H1 (cell line): ENCODE results near the gene WNT2. TPM values are rescaled to one million over a fixed set of nuclear protein-coding genes. Genes with fewer than 3 reads are reported as not detected.

Experiments used
- CTCF ChIA-PET: fragments of 300-600 bp; sonication (Branson Sonifier 250); formaldehyde crosslinking; loops from one replicate; lab custom pipeline; 2021; ENCODE audit not compliant: partially characterized antibody; lab: Charles Lee
- POLR2A ChIA-PET: fragments of 300-600 bp; sonication (Branson Sonifier 250); formaldehyde crosslinking; loops from one replicate; lab custom pipeline; 2021; ENCODE audit warnings: inconsistent platforms; ENCODE audit not compliant: partially characterized antibody; lab: Charles Lee
- DNase-seq, 2 experiments: peaks; one replicate each; pipeline versions ENCODE4 v3.0.0 to v3.0.0-alpha.2; 2010 to 2022; ENCODE audit warnings: low spot score in 2 of 2, low read depth in 1 of 2, mixed read lengths in 1 of 2
- FAIRE-seq: peaks from 2 replicates; lab custom pipeline; 2011; peaks lifted over from hg19 to GRCh38; lab: Jason Lieb, UNC
- H2AFZ ChIP-seq: 2 replicates; pipeline ENCODE4 v1.8.1; 2012; ENCODE audit warnings: low read length, inconsistent platforms
- H2AK5ac ChIP-seq: 2 replicates; pipeline ENCODE4 v1.6.1; 2013; ENCODE audit warnings: low read depth, low read length
- H2BK120ac ChIP-seq: replicated peaks from 2 replicates; pipeline ENCODE3; 2013; ENCODE audit warnings: low read depth, low read length, inconsistent platforms
- H2BK12ac ChIP-seq: 2 replicates; pipeline ENCODE4 v1.6.1; 2013; ENCODE audit warnings: low read depth, low read length
- H2BK15ac ChIP-seq: 2 replicates; pipeline ENCODE4 v1.6.1; 2013; ENCODE audit warnings: low read length
- H2BK20ac ChIP-seq: 2 replicates; pipeline ENCODE4 v1.6.1; 2013; ENCODE audit warnings: low read length
- H2BK5ac ChIP-seq: 2 replicates; pipeline ENCODE4 v1.6.1; 2013; ENCODE audit warnings: low read depth, low read length
- H3K14ac ChIP-seq: 2 replicates; pipeline ENCODE4 v1.6.1; 2013; ENCODE audit warnings: inconsistent platforms; ENCODE audit not compliant: insufficient read length
- H3K18ac ChIP-seq: 2 replicates; pipeline ENCODE4 v1.6.1; 2013; ENCODE audit warnings: low read length; ENCODE audit errors: extremely low read depth
- H3K23ac ChIP-seq: 2 replicates; pipeline ENCODE4 v1.6.1; 2013; ENCODE audit warnings: inconsistent platforms; ENCODE audit not compliant: insufficient read length
- H3K23me2 ChIP-seq: 2 replicates; pipeline ENCODE4 v1.6.1; 2013; ENCODE audit warnings: low read depth, low read length
- H3K27ac ChIP-seq: 2 replicates; pipeline ENCODE4 v1.6.1; 2011; ENCODE audit warnings: low read depth, low read length, inconsistent platforms
- H3K27me3 ChIP-seq, 4 experiments: replicated peaks in 1 of 4; 1 replicate in 1 of 4; 2 replicates in 3 of 4; pipeline versions ENCODE4 v1.6.1 to v1.8.1; 2011 to 2013; ENCODE audit warnings: low read length in 3 of 4, mild to moderate bottlenecking in 3 of 4, inconsistent platforms in 2 of 4, mixed read lengths in 2 of 4, moderate library complexity in 1 of 4; ENCODE audit not compliant: control insufficient read depth in 3 of 4, insufficient read depth in 3 of 4; ENCODE audit errors: extremely low read depth in 1 of 4
- H3K36me3 ChIP-seq, 4 experiments: 2 replicates each; pipeline versions ENCODE4 v1.6.1 to v1.8.1; 2011 to 2013; ENCODE audit warnings: mild to moderate bottlenecking in 4 of 4, low read length in 3 of 4, moderate library complexity in 2 of 4, control low read depth in 1 of 4, inconsistent platforms in 1 of 4; ENCODE audit not compliant: insufficient read depth in 4 of 4, control insufficient read depth in 2 of 4
- H3K4ac ChIP-seq: replicated peaks from 2 replicates; pipeline ENCODE3; 2013; ENCODE audit warnings: low read length, low read depth, mixed read lengths, inconsistent platforms; ENCODE audit not compliant: insufficient read length
- H3K4me1 ChIP-seq, 4 experiments: replicated peaks in 1 of 4; 1 replicate in 1 of 4; 2 replicates in 3 of 4; pipeline versions ENCODE4 v1.6.1 to v1.8.1; 2011 to 2013; ENCODE audit warnings: low read length in 3 of 4, inconsistent platforms in 2 of 4, mixed read lengths in 1 of 4; ENCODE audit not compliant: insufficient read depth in 4 of 4, control insufficient read depth in 3 of 4
- H3K4me2 ChIP-seq, 2 experiments: 2 replicates each; pipeline versions ENCODE4 v1.6.1 to v1.8.1; 2011 to 2013; ENCODE audit warnings: low read depth in 2 of 2, low read length in 2 of 2, control low read depth in 1 of 2, inconsistent platforms in 1 of 2, mild to moderate bottlenecking in 1 of 2; ENCODE audit not compliant: insufficient read depth in 1 of 2
- H3K4me3 ChIP-seq, 4 experiments: fragments of 200-600, 300-600 bp in 1 of 4; sonication (generic), shearing (Covaris generic), sonication (Bioruptor Twin) in 1 of 4; 2 replicates each; pipeline versions ENCODE4 v1.5.1 to v1.8.1; 2011 to 2016; ENCODE audit warnings: low read length in 4 of 4, low read depth in 3 of 4, control low read depth in 2 of 4, inconsistent platforms in 2 of 4, mild to moderate bottlenecking in 2 of 4, mixed read lengths in 1 of 4, moderate library complexity in 1 of 4; ENCODE audit not compliant: insufficient read depth in 2 of 4; ENCODE audit errors: extremely low read depth in 1 of 4
- H3K56ac ChIP-seq: replicated peaks from 2 replicates; pipeline ENCODE3; 2013; ENCODE audit warnings: low read depth, mild to moderate bottlenecking, mixed read lengths, low read length, inconsistent platforms; ENCODE audit not compliant: insufficient read length
- H3K79me1 ChIP-seq: 2 replicates; pipeline ENCODE4 v1.6.1; 2013; ENCODE audit warnings: low read depth, low read length, control low read depth
- H3K79me2 ChIP-seq, 2 experiments: 2 replicates each; pipeline versions ENCODE4 v1.6.1 to v1.8.1; 2012 to 2013; ENCODE audit warnings: low read length in 2 of 2, mild to moderate bottlenecking in 2 of 2, inconsistent platforms in 1 of 2; ENCODE audit not compliant: insufficient read depth in 2 of 2, control insufficient read depth in 1 of 2
- H3K9ac ChIP-seq, 4 experiments: replicated peaks in 1 of 4; 1 replicate in 1 of 4; 2 replicates in 3 of 4; pipeline versions ENCODE4 v1.6.1 to v1.8.1; 2011 to 2013; ENCODE audit warnings: low read depth in 3 of 4, low read length in 3 of 4, control low read depth in 2 of 4, mild to moderate bottlenecking in 2 of 4, moderate library complexity in 2 of 4, inconsistent platforms in 1 of 4; ENCODE audit errors: extremely low read depth in 1 of 4
- H3K9me3 ChIP-seq, 2 experiments: 2 replicates each; pipeline versions ENCODE4 v1.6.1 to v1.8.1; 2012 to 2013; ENCODE audit warnings: mild to moderate bottlenecking in 2 of 2, moderate library complexity in 2 of 2, control low read depth in 1 of 2, inconsistent platforms in 1 of 2, low read depth in 1 of 2, low read length in 1 of 2, mixed read lengths in 1 of 2; ENCODE audit not compliant: insufficient read depth in 2 of 2
- H4K20me1 ChIP-seq, 2 experiments: replicated peaks in 1 of 2; 2 replicates each; pipeline versions ENCODE3 to v1.8.1; 2011 to 2013; ENCODE audit warnings: inconsistent platforms in 2 of 2, low read length in 2 of 2, mild to moderate bottlenecking in 1 of 2; ENCODE audit not compliant: insufficient read depth in 2 of 2, control insufficient read depth in 1 of 2
- H4K5ac ChIP-seq: 2 replicates; pipeline ENCODE4 v1.6.1; 2013; ENCODE audit warnings: low read length, low read depth, mixed read lengths, inconsistent platforms; ENCODE audit not compliant: insufficient read length
- H4K8ac ChIP-seq: 2 replicates; pipeline ENCODE4 v1.8.0; 2013; ENCODE audit warnings: mild to moderate bottlenecking, moderate library complexity, low read length, inconsistent platforms; ENCODE audit not compliant: insufficient read depth; ENCODE audit errors: extremely low read depth
- H4K91ac ChIP-seq: replicated peaks from 2 replicates; pipeline ENCODE3; 2013; ENCODE audit warnings: low read length, mixed read lengths, inconsistent platforms; ENCODE audit not compliant: insufficient read length
- BACH1 ChIP-seq: IDR thresholded peaks from 2 replicates; pipeline ENCODE4 v1.6.1; 2012; ENCODE audit warnings: low read length, improper control_type of control experiment
- CHD2 ChIP-seq: IDR thresholded peaks from 2 replicates; pipeline ENCODE4 v1.6.1; 2012; ENCODE audit warnings: low read length, improper control_type of control experiment
- E2F6 ChIP-seq: IDR thresholded peaks from 2 replicates; pipeline ENCODE4 v1.6.1; 2012; ENCODE audit warnings: inconsistent platforms
- EZH2 ChIP-seq: fragments of 200-600 bp; sonication (generic); IDR thresholded peaks from 2 replicates; pipeline ENCODE4 v1.7.1; 2012; ENCODE audit warnings: low read depth, mild to moderate bottlenecking, moderate library complexity, low read length, inconsistent platforms; ENCODE audit not compliant: severe bottlenecking
- GTF2F1 ChIP-seq: IDR thresholded peaks from 2 replicates; pipeline ENCODE4 v1.6.1; 2012; ENCODE audit warnings: low read depth, low read length, improper control_type of control experiment, borderline replicate concordance
- JUN ChIP-seq: IDR thresholded peaks from 2 replicates; pipeline ENCODE4 v1.6.1; 2011; ENCODE audit warnings: low read depth, mild to moderate bottlenecking, improper control_type of control experiment, low read length
- NANOG ChIP-seq: IDR thresholded peaks from 2 replicates; pipeline ENCODE4 v1.6.1; 2011; ENCODE audit warnings: low read length, low read depth, mild to moderate bottlenecking, inconsistent platforms; ENCODE audit not compliant: insufficient read depth, poor library complexity, severe bottlenecking
- SAP30 ChIP-seq: fragments of 300-600 bp; sonication (generic); IDR thresholded peaks from 2 replicates; pipeline ENCODE4 v1.7.1; 2012; ENCODE audit warnings: low read length, moderate library complexity, mild to moderate bottlenecking, inconsistent platforms; ENCODE audit not compliant: insufficient read depth, insufficient replicate concordance
- SP1 ChIP-seq: IDR thresholded peaks from 2 replicates; pipeline ENCODE4 v1.6.1; 2011; ENCODE audit warnings: low read depth, low read length
- SP2 ChIP-seq: IDR thresholded peaks from 2 replicates; pipeline ENCODE4 v1.6.1; 2012; ENCODE audit warnings: mild to moderate bottlenecking, low read length, inconsistent platforms
- WGBS, 2 experiments: shearing (Covaris generic) in 1 of 2; methylation state at CpG; one replicate each; pipeline versions ENCODE4 v1.1.6 to v1.1.7; 2013 to 2015; ENCODE audit warnings: low lambda C conversion rate in 2 of 2, mixed read lengths in 2 of 2, inconsistent platforms in 1 of 2, low coverage in 1 of 2, missing lambda C conversion rate in 1 of 2; ENCODE audit not compliant: insufficient replicate concordance in 2 of 2, insufficient coverage in 1 of 2, insufficient read length in 1 of 2; ENCODE audit errors: extremely low coverage in 1 of 2, missing lambda C conversion rate in 1 of 2; 5-methylcytosine and 5-hydroxymethylcytosine counted together
- polyA plus RNA-seq, 7 experiments: library from polyadenylated mRNA; depleted of rRNA in 3 of 7; stranded (reverse) in 5 of 7; unstranded in 2 of 7; fragments of >200 nt in 5 of 7; fragments of 200-250 nt in 2 of 7; gene quantifications; 1 replicate in 5 of 7; 2 replicates in 1 of 7; 4 replicates in 1 of 7; pipeline versions ENCODE4 v1.2.1 to v1.2.3, GENCODE V29; 2011 to 2013; ENCODE audit warnings: missing spikeins in 2 of 7, mixed read lengths in 2 of 7
- total RNA-seq: library from RNA; stranded (reverse); fragmentation: NEBNext Ultra II Directional; extraction: Animal tissue kit (Norgen Biotek cat#: 25700); gene quantifications from 2 replicates; pipeline ENCODE4 v1.2.1, GENCODE V29; 2021
- TF ChIP-seq, protein P1 (sequence below), 3 experiments: IDR thresholded peaks; 1 replicate in 2 of 3; 2 replicates in 1 of 3; pipeline versions ENCODE4 v1.5.1 to v1.6.1; 2011; ENCODE audit warnings: low read length in 3 of 3, mild to moderate bottlenecking in 3 of 3, inconsistent platforms in 2 of 3, low read depth in 1 of 3, moderate library complexity in 1 of 3; ENCODE audit not compliant: insufficient read depth in 1 of 3; ENCODE audit errors: control extremely low read depth in 1 of 3

The WNT2 gene
- total and polyA plus RNA-seq, 2 of the 8 experiments (the other 6 are each of a cell fraction or from before 2014, with no cell fraction given), result not detected

DNA sequence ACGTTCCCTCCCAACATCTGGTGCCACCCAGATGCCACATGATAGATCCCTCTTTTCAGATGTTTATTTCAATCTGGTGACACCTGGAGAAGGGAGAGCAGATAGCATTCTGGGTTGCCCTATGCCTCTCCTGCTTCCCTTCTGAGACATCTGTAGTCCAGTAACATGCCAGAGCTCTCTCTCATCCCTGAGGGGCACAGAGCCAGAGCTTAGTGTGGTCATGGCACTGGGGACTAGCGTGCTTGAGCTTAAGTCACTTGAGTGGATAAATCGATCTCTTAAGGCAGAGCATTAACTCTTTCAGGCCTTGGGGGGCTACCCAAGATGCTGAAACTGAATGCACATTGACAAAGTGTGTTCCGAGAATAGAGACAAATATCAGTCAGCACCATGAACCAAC is 47.9 kb downstream of the WNT2 start:
- 87% methylated on average over 4 of the region's 4 CpGs; no CpG with 5 or more reads in 1 of the 2 experiments for WGBS, 2 experiments
- no peak overlapping the region for H3K56ac ChIP-seq
- no peak overlapping the region for H4K8ac ChIP-seq
- no peaks in the 10 kb centered on the region for H3K4me1 ChIP-seq
- H3K79me2 ChIP-seq, result no peaks in the 10 kb centered on the region
- no peak overlapping the region for H4K91ac ChIP-seq
- H2BK20ac ChIP-seq, result no peak overlapping the region
- no peak overlapping the region for H4K5ac ChIP-seq
- H3K23ac ChIP-seq, result no peak overlapping the region
- no peak overlapping the region for H2BK15ac ChIP-seq
- ChIA-PET CTCF (interaction anchor here (1.0 to 1.6 kb wide), 2 partner anchors 11 to 62 kb away, joined by 3 to 4 read pairs; no protein-coding TSS in a partner anchor), POLR2A (no interaction called here)
- no peaks in the 10 kb centered on the region for H3K23me2 ChIP-seq
- no peak overlapping the region for H3K14ac ChIP-seq
- no peak overlapping the region for H2BK120ac ChIP-seq
- FAIRE-seq (no peak), DNase-seq (no peak)
- H3K4ac ChIP-seq, result no peak overlapping the region
- H3K36me3 ChIP-seq, result no peaks in the 10 kb centered on the region
- no peaks in the 10 kb centered on the region for H4K20me1 ChIP-seq
- H3K4me2 ChIP-seq, result no peak overlapping the region
- H3K27ac ChIP-seq, result no peak overlapping the region
- H3K79me1 ChIP-seq, result no peaks in the 10 kb centered on the region
- H3K9ac ChIP-seq, result no peak overlapping the region
- no peak overlapping the region for H2BK12ac ChIP-seq
- no peak overlapping the region for H3K4me3 ChIP-seq
- H3K18ac ChIP-seq, result no peak overlapping the region
- H3K9me3 ChIP-seq, result no peaks in the 10 kb centered on the region
- no peak overlapping the region for H2AFZ ChIP-seq
- H3K27me3 ChIP-seq, result no peaks in the 10 kb centered on the region; a peak in 1 of 7 replicates
- no peak overlapping the region for H2BK5ac ChIP-seq
- H2AK5ac ChIP-seq, result no peak overlapping the region
- TF ChIP-seq JUN (no peak), NANOG (no peak), BACH1 (no peak), E2F6 (no peak), GTF2F1 (no peak), SP1 (no peak), SP2 (no peak), EZH2 (no peak), CHD2 (no peak), SAP30 (no peak)
- TF ChIP-seq, protein P1, sequence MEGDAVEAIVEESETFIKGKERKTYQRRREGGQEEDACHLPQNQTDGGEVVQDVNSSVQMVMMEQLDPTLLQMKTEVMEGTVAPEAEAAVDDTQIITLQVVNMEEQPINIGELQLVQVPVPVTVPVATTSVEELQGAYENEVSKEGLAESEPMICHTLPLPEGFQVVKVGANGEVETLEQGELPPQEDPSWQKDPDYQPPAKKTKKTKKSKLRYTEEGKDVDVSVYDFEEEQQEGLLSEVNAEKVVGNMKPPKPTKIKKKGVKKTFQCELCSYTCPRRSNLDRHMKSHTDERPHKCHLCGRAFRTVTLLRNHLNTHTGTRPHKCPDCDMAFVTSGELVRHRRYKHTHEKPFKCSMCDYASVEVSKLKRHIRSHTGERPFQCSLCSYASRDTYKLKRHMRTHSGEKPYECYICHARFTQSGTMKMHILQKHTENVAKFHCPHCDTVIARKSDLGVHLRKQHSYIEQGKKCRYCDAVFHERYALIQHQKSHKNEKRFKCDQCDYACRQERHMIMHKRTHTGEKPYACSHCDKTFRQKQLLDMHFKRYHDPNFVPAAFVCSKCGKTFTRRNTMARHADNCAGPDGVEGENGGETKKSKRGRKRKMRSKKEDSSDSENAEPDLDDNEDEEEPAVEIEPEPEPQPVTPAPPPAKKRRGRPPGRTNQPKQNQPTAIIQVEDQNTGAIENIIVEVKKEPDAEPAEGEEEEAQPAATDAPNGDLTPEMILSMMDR (IDR thresholded peaks at IDR 0.05; ENCODE audit: control extremely low read depth in 1 of 3, insufficient read depth in 1 of 3, low read depth in 1 of 3, low read length in 3 of 3), result no peak
